T-cell (primary cell): ENCODE measurements around the gene ADAMTS9. TPM values are rescaled to one million over a fixed set of nuclear protein-coding genes. Genes with fewer than 3 reads are reported as not detected.

ENCODE experiments used
- ATAC-seq, 4 experiments: fragments of 200-7000 bp in 3 of 4; fragments of 150-1000 bp in 1 of 4; cut with Tn5 transposase; replicated peaks in 1 of 4; 1 replicate in 3 of 4; 2 replicates in 1 of 4; pipeline ENCODE4 v1.10.0; 2021; ENCODE audit warnings: moderate library complexity in 3 of 4, mild to moderate bottlenecking in 2 of 4, moderate number of reproducible peaks in 1 of 4
- CTCF ChIA-PET, 2 donors: fragments of 300-600 bp; sonication (Branson Sonifier 250); formaldehyde crosslinking; loops; one replicate each; lab custom pipeline; 2022; ENCODE audit warnings: antibody characterized with exemption in 2 of 2; lab: Charles Lee
- POLR2A ChIA-PET, 2 donors: fragments of 300-600 bp; sonication (Branson Sonifier 250); formaldehyde crosslinking; loops; one replicate each; lab custom pipeline; 2022; ENCODE audit warnings: antibody characterized with exemption in 2 of 2; lab: Charles Lee
- DNase-seq, 35 experiments: peaks; one replicate each; pipeline versions ENCODE4 v3.0.0 to v3.0.0-alpha.2; 2013 to 2023
- H3K27ac ChIP-seq: one replicate; pipeline ENCODE4 v1.5.1; 2013; ENCODE audit warnings: low read length
- H3K27me3 ChIP-seq, 2 experiments: replicated peaks in 1 of 2; 1 replicate in 1 of 2; 2 replicates in 1 of 2; pipeline versions ENCODE4 v1.6.1 to v1.7.0; 2013; ENCODE audit warnings: low read length in 1 of 2, mixed read lengths in 1 of 2; ENCODE audit not compliant: control insufficient read depth in 2 of 2, insufficient read depth in 2 of 2; ENCODE audit errors: extremely low read depth in 1 of 2
- H3K36me3 ChIP-seq, 2 donors: 1 replicate in 1 of 2; 2 replicates in 1 of 2; pipeline versions ENCODE4 v1.6.1 to v1.7.0; 2013; ENCODE audit warnings: low read length in 1 of 2; ENCODE audit not compliant: control insufficient read depth in 2 of 2, insufficient read depth in 1 of 2; ENCODE audit errors: extremely low read depth in 1 of 2
- H3K4me1 ChIP-seq, 2 experiments: 1 replicate in 1 of 2; 2 replicates in 1 of 2; pipeline versions ENCODE4 v1.6.1 to v1.7.0; 2013; ENCODE audit warnings: low read length in 2 of 2, mixed read lengths in 1 of 2; ENCODE audit not compliant: insufficient read depth in 2 of 2, control insufficient read depth in 1 of 2; ENCODE audit errors: extremely low read depth in 1 of 2
- H3K4me3 ChIP-seq, 2 donors: 1 replicate in 1 of 2; 2 replicates in 1 of 2; pipeline versions ENCODE4 v1.5.1 to v1.7.0; 2013; ENCODE audit warnings: mild to moderate bottlenecking in 2 of 2, low read length in 1 of 2, moderate library complexity in 1 of 2; ENCODE audit not compliant: control insufficient read depth in 1 of 2; ENCODE audit errors: extremely low read depth in 1 of 2
- H3K9me3 ChIP-seq: 2 replicates; pipeline ENCODE4 v1.7.0; 2013
- H3K27ac Mint-ChIP-seq, 2 donors: one replicate each; pipeline ENCODE4 v1.8.0; 2020 to 2021; ENCODE audit warnings: mild to moderate bottlenecking in 2 of 2, mixed read lengths in 2 of 2
- H3K27me3 Mint-ChIP-seq, 2 donors: one replicate each; pipeline ENCODE4 v1.8.0; 2021 to 2022; ENCODE audit warnings: mixed read lengths in 2 of 2
- H3K36me3 Mint-ChIP-seq: one replicate; pipeline ENCODE4 v1.8.0; 2021; ENCODE audit warnings: mixed read lengths
- H3K4me1 Mint-ChIP-seq, 3 donors: one replicate each; pipeline ENCODE4 v1.8.0; 2020 to 2022; ENCODE audit warnings: mixed read lengths in 3 of 3, mild to moderate bottlenecking in 1 of 3
- H3K4me3 Mint-ChIP-seq, 3 donors: one replicate each; pipeline ENCODE4 v1.8.0; 2020 to 2022; ENCODE audit warnings: mild to moderate bottlenecking in 3 of 3, mixed read lengths in 3 of 3, moderate library complexity in 3 of 3
- H3K9me3 Mint-ChIP-seq, 3 donors: one replicate each; pipeline ENCODE4 v1.8.0; 2020 to 2022; ENCODE audit warnings: mixed read lengths in 3 of 3
- WGBS: methylation state at CpG from one replicate; pipeline ENCODE4 v1.1.5; 2013; ENCODE audit warnings: missing lambda C conversion rate; ENCODE audit not compliant: insufficient coverage; 5-methylcytosine and 5-hydroxymethylcytosine counted together
- total RNA-seq, 35 experiments: library from RNA in 6 of 35; stranded (reverse) in 6 of 35; fragments of 120-200 nt in 1 of 35; gene quantifications; one replicate each; pipeline versions ENCODE4 v1.2.1 to v1.2.4 and lab custom pipeline; 2013 to 2026

The ADAMTS9 gene
- total RNA-seq, 5 donors from 2014 or later (not counting 1 experiment from before 2014, with no cell fraction given), result 0.09 to 0.10 TPM; not detected in 3

DNA sequence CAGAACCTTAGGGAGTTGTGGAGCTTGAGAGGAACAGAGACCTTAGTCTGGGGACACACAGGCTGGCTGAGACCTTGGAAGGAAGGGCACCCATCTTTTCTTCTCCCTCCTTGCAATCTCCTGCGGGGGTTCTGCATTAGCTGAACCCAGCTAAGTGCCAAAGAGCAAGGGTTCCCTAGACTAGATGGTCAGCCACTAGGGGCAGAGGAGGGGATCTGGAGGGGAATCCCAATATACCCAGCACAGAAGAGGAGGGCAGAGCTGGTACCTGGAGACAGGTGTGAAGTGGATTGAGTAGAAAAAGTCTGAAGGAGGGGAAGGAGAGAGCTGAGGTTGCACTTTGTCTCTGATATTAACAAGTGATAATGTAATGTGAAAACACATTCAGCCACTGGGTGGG is 212.8 kb downstream of the ADAMTS9 start:
- Mint-ChIP-seq H3K9me3 (no peaks in the 10 kb centered on the region), H3K36me3 (no peaks in the 10 kb centered on the region), H3K27me3 (peaks cover 19 to 26% of the 10 kb centered on the region in 2 donors), H3K4me1 (no peaks in the 10 kb centered on the region), H3K27ac (no peak overlapping the region), H3K4me3 (no peak overlapping the region)
- no peak overlapping the region for H3K27ac ChIP-seq
- no peaks in the 10 kb centered on the region for H3K9me3 ChIP-seq
- H3K36me3 ChIP-seq, result no peaks in the 10 kb centered on the region
- no peak for ATAC-seq
- POLR2A ChIA-PET, result no interaction called here
- H3K4me1 ChIP-seq, result no peaks in the 10 kb centered on the region
- no peak overlapping the region for H3K4me3 ChIP-seq
- H3K27me3 ChIP-seq, result peaks cover 0 to 12% of the 10 kb centered on the region in 2 experiments
- WGBS, result no CpG with 5 or more reads among the region's 1 CpG
- CTCF ChIA-PET, result interaction anchor here in 1 of 2 donors (0.6 kb wide), 1 partner anchor 484 kb away, joined by 6 read pairs; no protein-coding TSS in a partner anchor
- DNase-seq, result no peak

DNA sequence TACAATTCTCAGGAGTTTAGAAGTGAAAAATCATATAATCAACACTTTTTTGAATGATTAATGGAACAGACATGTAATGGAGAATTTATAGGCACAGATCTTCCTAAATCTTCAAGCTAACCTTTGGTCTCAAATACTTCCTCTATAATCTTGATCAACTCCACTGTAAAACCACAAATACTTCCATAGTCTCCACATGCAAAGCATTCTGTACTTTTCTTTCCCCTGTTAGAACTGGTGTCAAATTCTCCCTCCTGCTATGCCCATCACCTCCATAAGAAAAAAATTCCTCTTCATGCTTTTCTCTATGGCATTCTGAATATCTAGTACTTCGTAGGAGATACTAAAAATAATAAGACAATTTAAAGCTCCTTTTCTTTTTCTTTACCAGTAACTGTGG is 214.3 kb downstream of the ADAMTS9 start:
- ChIA-PET CTCF (no interaction called here), POLR2A (no interaction called here)
- H3K36me3 ChIP-seq, result no peaks in the 10 kb centered on the region
- H3K4me1 Mint-ChIP-seq, result no peaks in the 10 kb centered on the region
- no peaks in the 10 kb centered on the region for H3K4me1 ChIP-seq
- H3K27ac Mint-ChIP-seq, result no peak overlapping the region
- peaks cover 27 to 31% of the 10 kb centered on the region in 2 donors for H3K27me3 Mint-ChIP-seq
- H3K27ac ChIP-seq, result no peak overlapping the region
- DNase-seq (no peak), ATAC-seq (no peak)
- no peaks in the 10 kb centered on the region for H3K9me3 Mint-ChIP-seq
- H3K36me3 Mint-ChIP-seq, result no peaks in the 10 kb centered on the region
- WGBS, result no CpG with 5 or more reads among the region's 1 CpG
- peaks cover 0 to 12% of the 10 kb centered on the region in 2 experiments for H3K27me3 ChIP-seq
- H3K4me3 Mint-ChIP-seq, result no peak overlapping the region
- no peaks in the 10 kb centered on the region for H3K9me3 ChIP-seq
- no peak overlapping the region for H3K4me3 ChIP-seq

DNA sequence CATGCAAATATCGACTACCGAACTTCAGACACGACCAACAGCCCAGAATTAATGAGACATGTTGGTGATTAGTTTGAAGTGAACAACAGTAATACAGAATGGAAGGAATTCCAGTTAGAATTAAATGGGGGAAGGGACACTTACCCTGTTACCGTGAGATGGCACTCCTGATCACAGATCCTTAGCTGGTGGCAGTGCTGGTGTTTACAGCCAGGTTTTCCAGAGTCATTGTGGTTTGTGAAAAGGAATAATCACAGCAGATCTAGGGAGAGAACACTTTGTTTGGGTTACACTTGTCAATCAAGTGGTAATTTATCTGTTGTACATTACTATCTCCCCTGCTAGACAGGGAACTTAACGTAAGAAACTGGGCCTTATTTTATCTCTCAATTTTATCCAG is 217.4 kb downstream of the ADAMTS9 start:
- Mint-ChIP-seq H3K4me3 (no peak overlapping the region), H3K9me3 (no peaks in the 10 kb centered on the region), H3K27ac (no peak overlapping the region), H3K4me1 (no peaks in the 10 kb centered on the region), H3K36me3 (no peaks in the 10 kb centered on the region), H3K27me3 (peaks cover 22 to 25% of the 10 kb centered on the region in 2 donors)
- H3K4me3 ChIP-seq, result no peak overlapping the region
- H3K27ac ChIP-seq, result no peak overlapping the region
- 83% methylated on average over 4 of the region's 5 CpGs for WGBS
- H3K36me3 ChIP-seq, result no peaks in the 10 kb centered on the region
- no peak for ATAC-seq
- no peaks in the 10 kb centered on the region for H3K4me1 ChIP-seq
- no peak for DNase-seq
- no peaks in the 10 kb centered on the region for H3K9me3 ChIP-seq
- peaks cover 0 to 8% of the 10 kb centered on the region in 2 experiments for H3K27me3 ChIP-seq
- POLR2A ChIA-PET, result no interaction called here
- CTCF ChIA-PET, result no interaction called here

DNA sequence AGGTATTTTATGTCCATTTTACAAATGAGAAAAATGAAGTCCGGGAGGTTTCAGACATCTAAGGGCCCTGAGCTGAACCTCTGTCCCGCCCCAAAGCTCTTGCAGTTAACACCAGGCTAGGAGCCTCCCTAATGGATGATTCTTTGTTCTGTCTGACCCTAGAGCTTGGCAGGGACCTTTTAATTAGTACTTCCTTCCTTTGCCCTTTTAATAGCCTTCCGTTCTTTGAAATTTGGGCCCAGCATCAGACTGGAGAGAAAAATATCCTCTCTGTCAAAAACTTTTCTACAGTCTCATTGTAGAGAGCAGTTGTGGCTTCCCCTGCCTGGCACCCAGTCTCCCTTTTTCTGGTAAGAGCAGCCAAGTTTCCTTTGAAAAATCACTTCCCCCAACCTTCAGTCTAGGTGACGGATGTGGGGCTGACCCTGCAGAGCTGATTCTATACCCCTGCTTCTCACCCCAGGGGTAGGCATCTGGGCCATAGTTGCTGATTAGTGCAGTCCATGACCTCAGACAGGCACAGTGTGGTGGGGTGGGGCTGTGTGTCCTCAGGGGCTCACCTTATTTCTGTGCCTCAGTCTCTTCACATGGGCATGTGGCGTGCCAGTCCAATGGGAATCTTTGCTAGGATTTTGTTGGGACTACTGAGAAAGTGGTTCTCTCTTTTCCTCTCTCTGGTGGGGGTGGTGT is 220.4 kb downstream of the ADAMTS9 start:
- Mint-ChIP-seq H3K4me1 (peaks cover under 1 to 3% (median 2%) of the 10 kb centered on the region in 3 donors), H3K27me3 (peaks cover 10 to 11% of the 10 kb centered on the region in 2 donors), H3K4me3 (no peak overlapping the region), H3K27ac (no peak overlapping the region), H3K36me3 (no peaks in the 10 kb centered on the region), H3K9me3 (no peaks in the 10 kb centered on the region)
- DNase-seq (no peak), ATAC-seq (no peak)
- Histone ChIP-seq H3K9me3 (no peaks in the 10 kb centered on the region), H3K36me3 (no peaks in the 10 kb centered on the region), H3K27ac (no peak overlapping the region), H3K27me3 (peaks cover 0 to 7% of the 10 kb centered on the region in 2 experiments), H3K4me1 (no peaks in the 10 kb centered on the region), H3K4me3 (no peak overlapping the region)
- WGBS, result 31% methylated on average over 3 of the region's 5 CpGs
- ChIA-PET CTCF (no interaction called here), POLR2A (interaction anchor here in 1 of 2 donors (0.6 kb wide), 1 partner anchor 651 kb away, joined by 5 read pairs; no protein-coding TSS in a partner anchor)
